Breast epithelium (tissue), 3 donors: ENCODE results near the gene FRS2.

Source experiments
- CTCF ChIP-seq, 3 donors: fragments of 450-650 bp; IDR thresholded peaks; one replicate each; pipeline ENCODE4 v1.5.1; 2016 to 2017; ENCODE audit warnings: antibody characterized with exemption in 3 of 3, mild to moderate bottlenecking in 3 of 3, moderate library complexity in 3 of 3
- POLR2A ChIP-seq: fragments of 450-650 bp; IDR thresholded peaks from one replicate; pipeline ENCODE4 v1.6.1; 2016; ENCODE audit warnings: antibody characterized with exemption, mild to moderate bottlenecking, moderate library complexity
- POLR2AphosphoS5 ChIP-seq, 3 donors: sonication (generic); formaldehyde crosslinking; IDR thresholded peaks; one replicate each; pipeline ENCODE4 v1.6.1; 2017; ENCODE audit warnings: antibody characterized with exemption in 3 of 3

DNA sequence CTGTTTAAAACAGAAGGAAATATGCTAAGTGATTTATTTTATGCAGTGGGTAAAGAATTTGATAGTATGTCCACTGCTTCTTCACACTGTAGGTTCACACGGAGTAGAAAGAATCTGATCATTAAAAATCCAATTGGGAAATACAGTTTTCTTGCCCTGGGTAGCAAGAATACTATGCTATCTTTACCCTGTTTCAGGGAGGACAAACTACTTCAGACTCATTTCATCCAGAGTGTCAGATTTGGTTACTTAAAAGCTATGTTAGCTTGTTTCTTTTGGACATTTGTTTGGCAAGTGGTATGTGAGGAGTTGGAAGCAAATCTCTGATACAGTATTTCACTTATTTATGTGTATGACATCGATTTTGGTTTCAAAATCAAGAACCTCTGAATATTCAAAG lies 4.3 kb downstream of the FRS2 start:
- no peak for TF ChIP-seq CTCF (IDR thresholded peaks at IDR 0.05)
- no peak for TF ChIP-seq POLR2AphosphoS5 (IDR thresholded peaks at IDR 0.05)
- no peak for TF ChIP-seq POLR2A
